ENCODE data around the gene C22orf39. TPM values are rescaled to one million over a fixed set of nuclear protein-coding genes. Genes with fewer than 3 reads are reported as not detected.

C22orf39 gene
- total RNA-seq, 4 donors from 2014 or later = 15.8 to 54.0 (median 24.7) TPM

DNA sequence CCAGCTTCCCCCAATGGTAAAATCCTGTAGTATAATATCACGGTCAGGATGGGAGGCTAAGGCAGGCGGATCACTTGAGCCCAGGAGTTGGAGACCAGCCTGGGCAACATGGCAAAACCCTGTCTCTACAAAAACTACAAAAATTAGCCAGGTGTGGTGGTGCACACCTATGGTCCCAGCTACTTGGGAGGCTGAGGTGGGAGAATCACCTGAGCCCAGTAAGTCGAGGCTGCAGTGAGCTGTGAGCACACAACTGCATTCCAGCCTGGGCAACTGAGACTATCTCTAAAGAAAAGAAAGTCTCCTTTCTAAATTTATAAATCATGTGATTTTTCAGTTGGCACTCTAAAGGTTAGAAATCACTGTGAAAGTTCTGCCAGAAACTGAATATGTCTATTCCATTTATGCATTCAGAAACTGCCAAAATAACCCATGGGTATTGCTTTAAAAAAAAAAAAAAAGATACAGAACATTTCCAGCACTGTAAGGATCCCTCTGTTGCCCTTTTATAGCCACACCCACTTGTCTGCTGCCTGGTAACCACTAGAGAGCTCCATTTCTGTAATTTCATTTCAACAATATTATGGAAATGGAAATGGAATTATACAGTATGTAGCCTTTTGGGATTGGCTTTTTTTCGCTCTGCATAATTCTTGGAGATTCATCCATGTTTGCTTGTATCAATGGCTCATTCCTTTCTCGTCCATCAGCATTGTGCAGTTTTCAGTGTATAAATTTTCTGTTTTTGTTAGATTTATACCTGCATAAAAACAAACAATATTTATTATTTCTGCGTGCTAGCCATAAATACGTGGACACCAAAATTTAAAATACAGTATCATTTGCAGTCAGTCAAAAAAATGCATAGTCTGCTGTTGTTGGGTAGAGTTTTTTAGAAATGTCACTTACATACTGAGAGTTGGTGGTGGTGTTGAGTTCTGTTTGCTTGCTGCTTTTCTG is 41.7 kb upstream of the C22orf39 start:
- TF ChIP-seq, protein P1, sequence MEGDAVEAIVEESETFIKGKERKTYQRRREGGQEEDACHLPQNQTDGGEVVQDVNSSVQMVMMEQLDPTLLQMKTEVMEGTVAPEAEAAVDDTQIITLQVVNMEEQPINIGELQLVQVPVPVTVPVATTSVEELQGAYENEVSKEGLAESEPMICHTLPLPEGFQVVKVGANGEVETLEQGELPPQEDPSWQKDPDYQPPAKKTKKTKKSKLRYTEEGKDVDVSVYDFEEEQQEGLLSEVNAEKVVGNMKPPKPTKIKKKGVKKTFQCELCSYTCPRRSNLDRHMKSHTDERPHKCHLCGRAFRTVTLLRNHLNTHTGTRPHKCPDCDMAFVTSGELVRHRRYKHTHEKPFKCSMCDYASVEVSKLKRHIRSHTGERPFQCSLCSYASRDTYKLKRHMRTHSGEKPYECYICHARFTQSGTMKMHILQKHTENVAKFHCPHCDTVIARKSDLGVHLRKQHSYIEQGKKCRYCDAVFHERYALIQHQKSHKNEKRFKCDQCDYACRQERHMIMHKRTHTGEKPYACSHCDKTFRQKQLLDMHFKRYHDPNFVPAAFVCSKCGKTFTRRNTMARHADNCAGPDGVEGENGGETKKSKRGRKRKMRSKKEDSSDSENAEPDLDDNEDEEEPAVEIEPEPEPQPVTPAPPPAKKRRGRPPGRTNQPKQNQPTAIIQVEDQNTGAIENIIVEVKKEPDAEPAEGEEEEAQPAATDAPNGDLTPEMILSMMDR (IDR thresholded peaks at IDR 0.05) = no peak
- Histone ChIP-seq H3K27me3 (no peaks in the 10 kb centered on the region), H3K4me1 (no peaks in the 10 kb centered on the region), H3K9me3 (no peaks in the 10 kb centered on the region), H3K36me3 (peaks cover 0 to 4% (median 0%) of the 10 kb centered on the region in 3 donors), H3K27ac (no peak overlapping the region), H3K4me3 (no peak overlapping the region)
- intact Hi-C loops (cut with DNase I) = no loop called here
- no peak for DNase-seq
- WGBS, 2 donors = 78 to 84% methylated on average over 7 of the region's 7 CpGs

DNA sequence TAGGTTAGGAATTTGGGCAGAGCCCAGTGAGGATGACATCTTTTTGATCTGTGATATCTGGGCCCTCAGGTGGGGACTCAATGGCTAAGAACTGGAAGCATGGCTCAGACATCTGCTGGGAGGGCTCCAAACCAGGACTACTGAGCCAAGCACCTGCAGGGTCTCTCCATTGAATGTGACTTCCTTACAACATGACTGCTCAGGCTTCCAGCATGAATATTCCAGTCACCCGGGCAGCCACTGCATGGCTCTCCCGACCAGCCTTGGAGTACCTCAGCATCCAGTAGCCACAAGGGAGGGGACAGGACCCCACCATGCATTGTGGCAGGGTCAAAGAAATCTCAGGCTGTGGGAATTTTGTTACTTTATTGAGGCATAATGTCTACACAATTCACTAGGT is 40.8 kb upstream of the C22orf39 start:
- Histone ChIP-seq H3K4me3 (no peak overlapping the region), H3K9me3 (no peaks in the 10 kb centered on the region), H3K27me3 (no peaks in the 10 kb centered on the region), H3K36me3 (peaks cover 0 to 4% (median 0%) of the 10 kb centered on the region in 3 donors), H3K27ac (no peak overlapping the region), H3K4me1 (no peaks in the 10 kb centered on the region)
- TF ChIP-seq, protein P1 (IDR thresholded peaks at IDR 0.05) = no peak
- no peak for TF ChIP-seq POLR2A (IDR thresholded peaks at IDR 0.05)
- WGBS, 2 donors = 75 to 92% methylated on average over 2 of the region's 2 CpGs
- no peak for DNase-seq
- intact Hi-C loops (cut with DNase I) = no loop called here

DNA sequence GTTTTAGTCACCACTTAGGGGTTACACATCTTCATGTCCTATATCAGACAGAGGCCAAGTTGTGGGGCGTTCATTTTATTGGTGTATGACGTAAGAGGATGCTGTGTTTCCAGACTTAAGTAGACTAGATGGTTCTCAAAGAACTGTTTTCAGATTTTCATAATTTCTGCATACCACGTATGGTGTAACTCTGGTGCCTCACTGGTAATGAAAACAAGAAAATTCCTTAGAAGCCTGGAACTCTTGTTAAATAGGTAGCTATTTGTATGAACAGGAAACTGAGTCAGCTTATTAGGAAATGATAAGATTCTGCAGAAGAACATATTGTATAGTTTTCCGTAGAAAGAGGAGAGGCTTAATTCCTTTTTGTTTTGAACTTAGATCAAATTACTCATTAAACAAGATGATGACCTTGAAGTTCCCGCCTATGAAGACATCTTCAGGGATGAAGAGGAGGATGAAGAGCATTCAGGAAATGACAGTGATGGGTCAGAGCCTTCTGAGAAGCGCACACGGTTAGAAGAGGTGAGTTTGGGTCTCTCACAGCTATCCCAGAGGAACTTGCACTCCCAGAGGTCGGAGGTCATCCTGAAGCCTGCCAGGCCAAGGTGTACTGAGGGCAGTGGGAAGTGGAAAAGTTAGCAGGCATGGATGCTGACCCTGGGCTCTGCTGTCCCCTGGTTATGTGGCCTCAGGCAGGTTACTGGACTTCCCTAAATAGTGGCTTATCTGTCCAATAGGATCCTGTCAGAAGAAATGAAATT is 36.2 kb upstream of the C22orf39 start:
- peak overlapping the region in 2 of 4 donors; percentile 46 to 48 for H3K27ac ChIP-seq
- TF ChIP-seq, protein P1 (IDR thresholded peaks at IDR 0.05) = no peak
- no peak for TF ChIP-seq POLR2A (IDR thresholded peaks at IDR 0.05)
- WGBS, 2 donors = 74 to 79% methylated on average over 8 of the region's 8 CpGs
- no peak for DNase-seq
- peaks cover 5 to 13% (median 6%) of the 10 kb centered on the region in 3 donors for H3K4me1 ChIP-seq
- no peak overlapping the region for H3K4me3 ChIP-seq
- H3K9me3 ChIP-seq = no peaks in the 10 kb centered on the region
- H3K36me3 ChIP-seq = no peaks in the 10 kb centered on the region
- H3K27me3 ChIP-seq = no peaks in the 10 kb centered on the region
- intact Hi-C loops (cut with DNase I) = no loop called here

DNA sequence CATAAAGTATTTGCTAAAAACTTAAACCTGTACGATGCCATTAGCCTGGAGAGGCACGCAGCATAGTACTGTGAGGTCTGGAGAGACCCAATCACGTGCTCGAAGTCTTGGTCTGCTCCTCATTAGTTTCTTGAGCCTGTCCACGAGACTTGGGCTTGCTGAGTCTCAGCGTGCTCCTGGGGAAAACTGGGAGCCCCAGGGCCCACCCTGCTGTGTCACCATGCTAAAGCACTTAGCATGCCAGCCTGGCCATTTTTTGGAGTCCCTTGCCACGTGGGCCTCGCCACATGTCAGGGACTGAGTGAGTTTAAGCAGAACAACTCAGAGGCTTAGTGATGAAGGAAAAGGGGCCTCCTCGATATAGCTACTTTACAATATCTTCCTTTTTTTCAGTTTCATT is 34.8 kb upstream of the C22orf39 start:
- Histone ChIP-seq H3K9me3 (no peaks in the 10 kb centered on the region), H3K27me3 (no peaks in the 10 kb centered on the region), H3K36me3 (no peaks in the 10 kb centered on the region), H3K4me3 (no peak overlapping the region), H3K27ac (no peak overlapping the region), H3K4me1 (peaks cover 14 to 25% (median 15%) of the 10 kb centered on the region in 3 donors)
- intact Hi-C loops (cut with DNase I) = no loop called here
- TF ChIP-seq, protein P1 (IDR thresholded peaks at IDR 0.05) = no peak
- no peak for TF ChIP-seq POLR2A (IDR thresholded peaks at IDR 0.05)
- DNase-seq = no peak
- WGBS, 2 donors = 90 to 94% methylated on average over 8 of the region's 9 CpGs

DNA sequence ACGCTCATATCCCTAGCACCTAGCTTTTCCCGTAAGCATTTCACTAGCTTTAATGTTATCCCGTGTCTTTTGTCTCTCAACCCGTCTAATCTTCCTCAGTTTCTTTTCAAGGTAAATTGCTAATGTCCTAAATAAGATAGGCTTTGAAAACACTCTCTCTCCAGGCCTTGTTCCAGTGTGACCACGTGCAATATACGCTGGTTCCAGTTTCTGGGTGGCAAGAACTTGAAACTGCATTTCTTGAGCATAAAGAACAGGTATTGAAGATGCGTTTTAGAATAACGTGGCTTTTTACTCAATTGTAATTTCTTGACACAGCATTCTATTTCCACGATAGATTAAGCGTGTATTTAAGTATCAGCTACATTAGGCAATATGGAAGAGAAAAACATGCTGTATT is 33.3 kb upstream of the C22orf39 start:
- 47 to 60% methylated on average over 10 of the region's 10 CpGs for WGBS, 2 donors
- H3K36me3 ChIP-seq = no peaks in the 10 kb centered on the region
- H3K9me3 ChIP-seq = no peaks in the 10 kb centered on the region
- DNase-seq = no peak
- H3K27me3 ChIP-seq = no peaks in the 10 kb centered on the region
- intact Hi-C loops (cut with DNase I) = no loop called here
- no peak for TF ChIP-seq POLR2A (IDR thresholded peaks at IDR 0.05)
- TF ChIP-seq, protein P1 (IDR thresholded peaks at IDR 0.05) = no peak
- H3K4me3 ChIP-seq = no peak overlapping the region
- peaks cover 18 to 40% (median 25%) of the 10 kb centered on the region in 3 donors for H3K4me1 ChIP-seq
- no peak overlapping the region for H3K27ac ChIP-seq
